Measurements from ENCODE around the gene CSRP3. TPM values are rescaled to one million over a fixed set of nuclear protein-coding genes. Genes with fewer than 3 reads are reported as not detected.

CSRP3 gene
- total RNA-seq, 1 donor from 2014 or later = not detected

DNA sequence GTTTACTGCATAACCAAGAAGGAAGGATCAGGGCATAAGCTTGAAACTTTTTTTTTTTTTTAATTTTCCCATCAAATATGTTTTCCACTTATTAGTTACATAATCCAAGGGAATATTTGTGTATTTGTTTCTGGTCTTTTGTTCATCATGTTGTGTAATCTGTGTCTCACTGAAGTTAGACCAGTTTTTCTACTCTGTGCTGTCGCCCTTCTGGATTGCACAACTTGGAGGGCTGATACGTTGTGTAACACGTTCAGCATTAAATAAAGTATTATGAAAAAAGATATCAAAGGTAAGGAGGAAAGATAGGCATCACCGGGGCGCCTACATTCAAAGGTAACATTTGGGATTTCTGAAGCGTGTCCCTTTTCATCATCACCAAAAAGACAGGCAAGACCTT lies 42.3 kb upstream of the CSRP3 start:
- Mint-ChIP-seq H3K9me3 (peaks cover 8% of the 10 kb centered on the region), H3K36me3 (ENCODE audit: low read depth) (peaks cover 7% of the 10 kb centered on the region), H3K27ac (ENCODE audit: unreplicated experiment) (no peak overlapping the region), H3K4me1 (peaks cover 23% of the 10 kb centered on the region), H3K4me3 (peak overlapping the region; percentile 22), H3K27me3 (ENCODE audit: low read depth) (peaks cover 60% of the 10 kb centered on the region)
- DNase-seq (ENCODE audit: low read depth, low spot score) = no peak
- no peak for TF ChIP-seq CTCF (conservative IDR thresholded peaks at IDR 0.05)

DNA sequence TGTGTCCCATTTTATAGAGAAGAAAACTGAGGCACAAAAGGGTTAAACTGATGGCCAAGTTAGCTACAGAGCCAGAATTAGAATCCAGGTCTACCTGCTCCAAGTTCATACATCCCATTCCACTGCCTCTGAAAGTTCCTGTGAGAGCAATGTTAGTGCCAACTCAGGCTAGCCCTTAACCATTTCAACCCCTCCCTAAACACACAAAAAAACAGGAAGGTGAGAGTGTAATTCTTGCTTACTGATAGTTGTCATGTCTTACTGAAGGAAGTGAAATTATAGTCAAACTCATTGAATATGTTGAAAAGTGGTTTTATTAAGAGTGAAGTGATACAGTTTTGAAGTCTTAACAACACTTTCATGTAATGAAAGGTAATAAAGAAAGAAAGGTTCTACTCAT lies 41.8 kb upstream of the CSRP3 start:
- H3K4me3 Mint-ChIP-seq = peak overlapping the region; percentile 54
- peaks cover 5% of the 10 kb centered on the region for H3K36me3 Mint-ChIP-seq (ENCODE audit: low read depth)
- H3K4me1 Mint-ChIP-seq = peaks cover 25% of the 10 kb centered on the region
- DNase-seq (ENCODE audit: low read depth, low spot score) = no peak
- no peak overlapping the region for H3K27ac Mint-ChIP-seq (ENCODE audit: unreplicated experiment)
- no peak for TF ChIP-seq CTCF (conservative IDR thresholded peaks at IDR 0.05)
- H3K9me3 Mint-ChIP-seq = peaks cover 6% of the 10 kb centered on the region
- H3K27me3 Mint-ChIP-seq (ENCODE audit: low read depth) = peaks cover 63% of the 10 kb centered on the region

- peak overlapping the region; percentile 92 for H3K4me3 Mint-ChIP-seq
- no peak for TF ChIP-seq CTCF (conservative IDR thresholded peaks at IDR 0.05)
- peaks cover 63% of the 10 kb centered on the region for H3K27me3 Mint-ChIP-seq (ENCODE audit: low read depth)
- peaks cover 2% of the 10 kb centered on the region for H3K9me3 Mint-ChIP-seq
- H3K4me1 Mint-ChIP-seq = peaks cover 25% of the 10 kb centered on the region
- H3K36me3 Mint-ChIP-seq (ENCODE audit: low read depth) = peaks cover 4% of the 10 kb centered on the region
- no peak overlapping the region for H3K27ac Mint-ChIP-seq (ENCODE audit: unreplicated experiment)
- no peak for DNase-seq (ENCODE audit: low read depth, low spot score)
Measured at GRCh38 chr11:19243143-19243542, 41.4 kb upstream of the CSRP3 start.

- Mint-ChIP-seq H3K4me1 (peaks cover 25% of the 10 kb centered on the region), H3K9me3 (no peaks in the 10 kb centered on the region), H3K27ac (ENCODE audit: unreplicated experiment) (peak overlapping the region; percentile 82), H3K4me3 (peak overlapping the region; percentile 92), H3K27me3 (ENCODE audit: low read depth) (peaks cover 63% of the 10 kb centered on the region), H3K36me3 (ENCODE audit: low read depth) (peaks cover 2% of the 10 kb centered on the region)
- no peak for TF ChIP-seq CTCF (conservative IDR thresholded peaks at IDR 0.05)
- no peak for DNase-seq (ENCODE audit: low read depth, low spot score)
Measured at GRCh38 chr11:19242179-19242932, 40.6 kb upstream of the CSRP3 start.

GRCh38 chr11:19241260-19242178 lies 39.7 kb upstream of the CSRP3 start:
- Mint-ChIP-seq H3K27me3 (ENCODE audit: low read depth) (peaks cover 57% of the 10 kb centered on the region), H3K27ac (ENCODE audit: unreplicated experiment) (peak overlapping the region; percentile 82), H3K9me3 (no peaks in the 10 kb centered on the region), H3K4me1 (peaks cover 25% of the 10 kb centered on the region), H3K4me3 (peak overlapping the region; percentile 92), H3K36me3 (ENCODE audit: low read depth) (peaks cover 2% of the 10 kb centered on the region)
- TF ChIP-seq CTCF (conservative IDR thresholded peaks at IDR 0.05) = no peak
- peak; percentile 44 for DNase-seq (ENCODE audit: low read depth, low spot score)

All from neural crest cell (in vitro differentiated cells).